ENCODE results near the gene UBE2E2. TPM values are rescaled to one million over a fixed set of nuclear protein-coding genes. Genes with fewer than 3 reads are reported as not detected.

UBE2E2 gene
- total and polyA plus RNA-seq, 4 donors, result 21.5 to 87.5 (median 29.0) TPM

DNA sequence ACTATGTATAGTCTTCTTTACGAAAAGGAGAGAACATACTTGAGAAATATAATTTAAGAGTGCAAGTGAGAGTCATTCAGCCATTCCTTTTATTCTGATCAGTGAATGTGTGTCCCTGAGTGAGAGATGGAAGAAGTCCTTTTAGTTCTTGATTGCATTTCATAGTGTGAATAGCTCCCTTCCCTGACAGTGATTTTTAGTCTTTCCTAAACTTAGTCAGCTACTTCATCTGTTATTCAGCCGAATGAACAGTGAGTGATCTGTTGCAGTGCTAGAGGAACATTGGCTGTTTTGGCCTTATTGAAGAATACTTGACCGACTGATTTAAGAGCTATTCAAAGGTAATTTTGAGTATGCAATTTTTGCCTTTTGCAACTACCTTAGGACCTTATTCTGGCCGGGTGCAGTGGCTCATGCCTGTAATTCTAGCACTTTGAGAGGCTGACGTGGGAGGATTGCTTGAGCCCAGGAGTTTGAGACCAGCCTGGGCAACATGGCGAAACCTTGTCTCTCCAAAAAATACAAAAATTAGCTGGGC, 45.5 kb downstream of the UBE2E2 start:
- no peaks in the 10 kb centered on the region for H3K9me3 ChIP-seq (ENCODE audit: control insufficient read depth in 4 of 4, insufficient read depth in 3 of 4, low read length in 3 of 4)
- no peak overlapping the region for H3K4me3 ChIP-seq
- H3K36me3 ChIP-seq (ENCODE audit: control insufficient read depth in 4 of 4, insufficient read depth in 4 of 4, low read length in 4 of 4), result no peaks in the 10 kb centered on the region
- DNase-seq (no peak), ATAC-seq (ENCODE audit: insufficient read depth, low FRiP score) (peak; percentile 70)
- TF ChIP-seq, protein P1, sequence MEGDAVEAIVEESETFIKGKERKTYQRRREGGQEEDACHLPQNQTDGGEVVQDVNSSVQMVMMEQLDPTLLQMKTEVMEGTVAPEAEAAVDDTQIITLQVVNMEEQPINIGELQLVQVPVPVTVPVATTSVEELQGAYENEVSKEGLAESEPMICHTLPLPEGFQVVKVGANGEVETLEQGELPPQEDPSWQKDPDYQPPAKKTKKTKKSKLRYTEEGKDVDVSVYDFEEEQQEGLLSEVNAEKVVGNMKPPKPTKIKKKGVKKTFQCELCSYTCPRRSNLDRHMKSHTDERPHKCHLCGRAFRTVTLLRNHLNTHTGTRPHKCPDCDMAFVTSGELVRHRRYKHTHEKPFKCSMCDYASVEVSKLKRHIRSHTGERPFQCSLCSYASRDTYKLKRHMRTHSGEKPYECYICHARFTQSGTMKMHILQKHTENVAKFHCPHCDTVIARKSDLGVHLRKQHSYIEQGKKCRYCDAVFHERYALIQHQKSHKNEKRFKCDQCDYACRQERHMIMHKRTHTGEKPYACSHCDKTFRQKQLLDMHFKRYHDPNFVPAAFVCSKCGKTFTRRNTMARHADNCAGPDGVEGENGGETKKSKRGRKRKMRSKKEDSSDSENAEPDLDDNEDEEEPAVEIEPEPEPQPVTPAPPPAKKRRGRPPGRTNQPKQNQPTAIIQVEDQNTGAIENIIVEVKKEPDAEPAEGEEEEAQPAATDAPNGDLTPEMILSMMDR (IDR thresholded peaks at IDR 0.05; ENCODE audit: control extremely low read depth, extremely low read depth), result no peak
- H3K27me3 ChIP-seq (ENCODE audit: control insufficient read depth in 3 of 3, insufficient read depth in 3 of 3, low read length in 2 of 3), result no peaks in the 10 kb centered on the region
- WGBS, 2 donors, result 73 to 91% methylated on average over 6 of the region's 6 CpGs
- no peak overlapping the region for H3K27ac ChIP-seq (ENCODE audit: low read depth in 1 of 2, low read length in 1 of 2)
- no peak overlapping the region for H3K9ac ChIP-seq (ENCODE audit: insufficient read depth in 1 of 2, low read length in 2 of 2)
- no peaks in the 10 kb centered on the region for H3K4me1 ChIP-seq (ENCODE audit: control insufficient read depth in 5 of 5, insufficient read depth in 5 of 5, low read length in 5 of 5)

- TF ChIP-seq, protein P1 (IDR thresholded peaks at IDR 0.05; ENCODE audit: control extremely low read depth, extremely low read depth), result no peak
- ATAC-seq (ENCODE audit: insufficient read depth, low FRiP score), result no peak
- no peaks in the 10 kb centered on the region for H3K27me3 ChIP-seq (ENCODE audit: control insufficient read depth in 3 of 3, insufficient read depth in 3 of 3, low read length in 2 of 3)
- no peak for DNase-seq
- no peak overlapping the region for H3K4me3 ChIP-seq
- 86 to 93% methylated on average over 1 of the region's 1 CpG for WGBS, 2 donors
- no peak overlapping the region for H3K9ac ChIP-seq (ENCODE audit: insufficient read depth in 1 of 2, low read length in 2 of 2)
- peaks cover 0 to 2% (median 0%) of the 10 kb centered on the region in 5 donors for H3K4me1 ChIP-seq (ENCODE audit: control insufficient read depth in 5 of 5, insufficient read depth in 5 of 5, low read length in 5 of 5)
- no peaks in the 10 kb centered on the region for H3K9me3 ChIP-seq (ENCODE audit: control insufficient read depth in 4 of 4, insufficient read depth in 3 of 4, low read length in 3 of 4)
- H3K36me3 ChIP-seq (ENCODE audit: control insufficient read depth in 4 of 4, insufficient read depth in 4 of 4, low read length in 4 of 4), result no peaks in the 10 kb centered on the region
- no peak overlapping the region for H3K27ac ChIP-seq (ENCODE audit: low read depth in 1 of 2, low read length in 1 of 2)
Measured at GRCh38 chr3:23249961-23250360, 46.8 kb downstream of the UBE2E2 start.

- DNase-seq, result no peak
- no peak for ATAC-seq (ENCODE audit: insufficient read depth, low FRiP score)
- no peaks in the 10 kb centered on the region for H3K36me3 ChIP-seq (ENCODE audit: control insufficient read depth in 4 of 4, insufficient read depth in 4 of 4, low read length in 4 of 4)
- H3K27ac ChIP-seq (ENCODE audit: low read depth in 1 of 2, low read length in 1 of 2), result no peak overlapping the region
- H3K9me3 ChIP-seq (ENCODE audit: control insufficient read depth in 4 of 4, insufficient read depth in 3 of 4, low read length in 3 of 4), result no peaks in the 10 kb centered on the region
- 96% methylated on average over 1 of the region's 1 CpG for WGBS, 2 donors
- no peak overlapping the region for H3K4me3 ChIP-seq
- peaks cover 0 to 7% (median 0%) of the 10 kb centered on the region in 5 donors for H3K4me1 ChIP-seq (ENCODE audit: control insufficient read depth in 5 of 5, insufficient read depth in 5 of 5, low read length in 5 of 5)
- no peak overlapping the region for H3K9ac ChIP-seq (ENCODE audit: insufficient read depth in 1 of 2, low read length in 2 of 2)
- TF ChIP-seq, protein P1 (IDR thresholded peaks at IDR 0.05; ENCODE audit: control extremely low read depth, extremely low read depth), result no peak
- no peaks in the 10 kb centered on the region for H3K27me3 ChIP-seq (ENCODE audit: control insufficient read depth in 3 of 3, insufficient read depth in 3 of 3, low read length in 2 of 3)
Measured at GRCh38 chr3:23252122-23252521, 49.0 kb downstream of the UBE2E2 start.

GRCh38 chr3:23253214-23253613, 50.1 kb downstream of the UBE2E2 start:
- DNase-seq (no peak), ATAC-seq (ENCODE audit: insufficient read depth, low FRiP score) (no peak)
- Histone ChIP-seq H3K9me3 (ENCODE audit: control insufficient read depth in 4 of 4, insufficient read depth in 3 of 4, low read length in 3 of 4) (no peaks in the 10 kb centered on the region), H3K27me3 (ENCODE audit: control insufficient read depth in 3 of 3, insufficient read depth in 3 of 3, low read length in 2 of 3) (no peaks in the 10 kb centered on the region), H3K4me1 (ENCODE audit: control insufficient read depth in 5 of 5, insufficient read depth in 5 of 5, low read length in 5 of 5) (peaks cover 0 to 7% (median 0%) of the 10 kb centered on the region in 5 donors), H3K4me3 (no peak overlapping the region), H3K27ac (ENCODE audit: low read depth in 1 of 2, low read length in 1 of 2) (no peak overlapping the region), H3K9ac (ENCODE audit: insufficient read depth in 1 of 2, low read length in 2 of 2) (no peak overlapping the region), H3K36me3 (ENCODE audit: control insufficient read depth in 4 of 4, insufficient read depth in 4 of 4, low read length in 4 of 4) (no peaks in the 10 kb centered on the region)
- TF ChIP-seq, protein P1 (IDR thresholded peaks at IDR 0.05; ENCODE audit: control extremely low read depth, extremely low read depth), result no peak

All from lung (tissue), 12 donors.